Neural cell (in vitro differentiated cells): Measurements from ENCODE around the gene KCTD15. TPM values are rescaled to one million over a fixed set of nuclear protein-coding genes. Genes with fewer than 3 reads are reported as not detected.

ENCODE experiments used
- H2AFZ ChIP-seq: fragments of 200-600, 300-800 bp; sonication (generic), shearing (Covaris generic); 2 replicates; pipeline ENCODE4 v1.6.0; 2014; ENCODE audit warnings: low read depth, mild to moderate bottlenecking, antibody characterized with exemption, low read length, moderate library complexity
- H3F3A ChIP-seq: fragments of 200-600 bp; shearing (Covaris generic); 2 replicates; pipeline ENCODE4 v1.6.1; 2016; ENCODE audit warnings: mild to moderate bottlenecking, moderate library complexity, mixed read lengths, antibody characterized with exemption, low read length; ENCODE audit not compliant: insufficient read depth, poor library complexity, severe bottlenecking
- H3K27ac ChIP-seq: fragments of 200-600, 300-800 bp; sonication (generic), shearing (Covaris generic); 2 replicates; pipeline ENCODE4 v1.5.1; 2014; ENCODE audit warnings: mild to moderate bottlenecking, low read length, moderate library complexity
- H3K27me3 ChIP-seq: fragments of 300-800, 200-600 bp; sonication (generic), shearing (Covaris generic); 2 replicates; pipeline ENCODE4 v1.6.0; 2014; ENCODE audit warnings: mild to moderate bottlenecking, low read depth, low read length, moderate library complexity; ENCODE audit not compliant: insufficient read depth
- H3K36me3 ChIP-seq: fragments of 300-800, 200-600 bp; sonication (generic), shearing (Covaris generic); 2 replicates; pipeline ENCODE4 v1.5.1; 2014; ENCODE audit warnings: mild to moderate bottlenecking, antibody characterized with exemption, low read length, moderate library complexity; ENCODE audit not compliant: insufficient read depth
- H3K4me2 ChIP-seq: fragments of 300-800, 200-600 bp; sonication (generic), shearing (Covaris generic); 2 replicates; pipeline ENCODE4 v1.6.0; 2014; ENCODE audit warnings: mild to moderate bottlenecking, low read length
- H3K4me3 ChIP-seq: fragments of 300-800, 200-600 bp; sonication (generic), shearing (Covaris generic); 2 replicates; pipeline ENCODE4 v1.5.1; 2014; ENCODE audit warnings: mild to moderate bottlenecking, low read length, moderate library complexity
- H3K79me2 ChIP-seq: fragments of 200-600 bp; shearing (Covaris generic); replicated peaks from 2 replicates; pipeline ENCODE4 v1.6.0; 2014; ENCODE audit warnings: mild to moderate bottlenecking, low read length, moderate library complexity; ENCODE audit not compliant: insufficient read depth
- H3K9ac ChIP-seq: fragments of 300-800, 200-600 bp; sonication (generic), shearing (Covaris generic); 2 replicates; pipeline ENCODE4 v1.6.1; 2016; ENCODE audit warnings: mild to moderate bottlenecking, low read length, mixed read lengths
- H3K9me2 ChIP-seq: fragments of 200-600 bp; shearing (Covaris generic); 2 replicates; pipeline ENCODE4 v1.6.1; 2016; ENCODE audit warnings: mild to moderate bottlenecking, low read length, mixed read lengths; ENCODE audit not compliant: insufficient read depth
- H3K9me3 ChIP-seq: fragments of 200-600, 300-800 bp; sonication (generic), shearing (Covaris generic); 2 replicates; pipeline ENCODE4 v1.6.1; 2016; ENCODE audit warnings: mild to moderate bottlenecking, mixed run types, low read length, moderate library complexity, mixed read lengths
- H4K20me1 ChIP-seq: fragments of 200-600 bp; shearing (Covaris generic); 2 replicates; pipeline ENCODE4 v1.6.1; 2016; ENCODE audit warnings: mild to moderate bottlenecking, mixed run types; ENCODE audit not compliant: insufficient read depth
- EP300 ChIP-seq: fragments of 450-650 bp; conservative IDR thresholded peaks from 2 replicates; pipeline ENCODE4 v1.6.1; 2014; ENCODE audit warnings: antibody characterized with exemption, mild to moderate bottlenecking, moderate library complexity; ENCODE audit not compliant: poor library complexity, severe bottlenecking
- EZH2 ChIP-seq: fragments of 200-600, 300-800 bp; shearing (Covaris generic), sonication (generic); IDR thresholded peaks from 2 replicates; pipeline ENCODE4 v1.6.1; 2014; ENCODE audit warnings: antibody characterized with exemption, low read length, borderline replicate concordance, mild to moderate bottlenecking; ENCODE audit not compliant: insufficient read depth, poor library complexity, severe bottlenecking
- MXI1 ChIP-seq: fragments of 450-650 bp; conservative IDR thresholded peaks from 2 replicates; pipeline ENCODE4 v1.6.1; 2014; ENCODE audit warnings: antibody characterized with exemption, mild to moderate bottlenecking; ENCODE audit not compliant: poor library complexity, severe bottlenecking
- POLR2AphosphoS5 ChIP-seq: IDR thresholded peaks from 2 replicates; pipeline ENCODE4 v1.6.1; 2012
- RAD21 ChIP-seq: fragments of 450-650 bp; conservative IDR thresholded peaks from 2 replicates; pipeline ENCODE4 v1.6.1; 2014; ENCODE audit warnings: antibody characterized with exemption, mild to moderate bottlenecking, moderate library complexity
- REST ChIP-seq: IDR thresholded peaks from 2 replicates; pipeline ENCODE4 v1.6.1; 2012; ENCODE audit warnings: borderline replicate concordance
- SMC3 ChIP-seq: fragments of 450-650 bp; conservative IDR thresholded peaks from 2 replicates; pipeline ENCODE4 v1.6.1; 2014; ENCODE audit warnings: antibody characterized with exemption, mild to moderate bottlenecking, moderate library complexity; ENCODE audit not compliant: poor library complexity
- TAF1 ChIP-seq: IDR thresholded peaks from 2 replicates; pipeline ENCODE4 v1.6.1; 2012; ENCODE audit warnings: low read depth
- polyA plus RNA-seq: library from polyadenylated mRNA; depleted of rRNA; stranded (reverse); fragments of >200 nt; gene quantifications from 2 replicates; pipeline ENCODE4 v1.2.3, GENCODE V29; 2014
- TF ChIP-seq, protein P1 (sequence below): fragments of 450-650 bp; IDR thresholded peaks from 2 replicates; pipeline ENCODE4 v1.5.1; 2014; ENCODE audit warnings: antibody characterized with exemption, mild to moderate bottlenecking, moderate library complexity; ENCODE audit not compliant: poor library complexity, severe bottlenecking

Gene KCTD15
- polyA plus RNA-seq, 1 donor from 2014 or later, result 67.9 TPM

- H3F3A ChIP-seq, result no peaks in the 10 kb centered on the region
- H3K4me2 ChIP-seq, result peak overlapping the region; percentile 62
- no peak overlapping the region for H2AFZ ChIP-seq
- H3K79me2 ChIP-seq, result no peaks in the 10 kb centered on the region
- no peaks in the 10 kb centered on the region for H3K9me3 ChIP-seq
- peak overlapping the region; percentile 89 for H3K4me3 ChIP-seq
- no peaks in the 10 kb centered on the region for H3K9me2 ChIP-seq
- peak overlapping the region; percentile 45 for H3K9ac ChIP-seq
- H3K36me3 ChIP-seq, result no peaks in the 10 kb centered on the region
- H4K20me1 ChIP-seq, result no peaks in the 10 kb centered on the region
- no peak for TF ChIP-seq REST
- no peak for TF ChIP-seq EZH2
- no peak for TF ChIP-seq RAD21
- TF ChIP-seq, protein P1, sequence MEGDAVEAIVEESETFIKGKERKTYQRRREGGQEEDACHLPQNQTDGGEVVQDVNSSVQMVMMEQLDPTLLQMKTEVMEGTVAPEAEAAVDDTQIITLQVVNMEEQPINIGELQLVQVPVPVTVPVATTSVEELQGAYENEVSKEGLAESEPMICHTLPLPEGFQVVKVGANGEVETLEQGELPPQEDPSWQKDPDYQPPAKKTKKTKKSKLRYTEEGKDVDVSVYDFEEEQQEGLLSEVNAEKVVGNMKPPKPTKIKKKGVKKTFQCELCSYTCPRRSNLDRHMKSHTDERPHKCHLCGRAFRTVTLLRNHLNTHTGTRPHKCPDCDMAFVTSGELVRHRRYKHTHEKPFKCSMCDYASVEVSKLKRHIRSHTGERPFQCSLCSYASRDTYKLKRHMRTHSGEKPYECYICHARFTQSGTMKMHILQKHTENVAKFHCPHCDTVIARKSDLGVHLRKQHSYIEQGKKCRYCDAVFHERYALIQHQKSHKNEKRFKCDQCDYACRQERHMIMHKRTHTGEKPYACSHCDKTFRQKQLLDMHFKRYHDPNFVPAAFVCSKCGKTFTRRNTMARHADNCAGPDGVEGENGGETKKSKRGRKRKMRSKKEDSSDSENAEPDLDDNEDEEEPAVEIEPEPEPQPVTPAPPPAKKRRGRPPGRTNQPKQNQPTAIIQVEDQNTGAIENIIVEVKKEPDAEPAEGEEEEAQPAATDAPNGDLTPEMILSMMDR, result no peak
- no peak for TF ChIP-seq MXI1
- no peak for TF ChIP-seq POLR2AphosphoS5
- TF ChIP-seq EP300, result no peak
- no peak for TF ChIP-seq SMC3
- no peak for TF ChIP-seq TAF1
- H3K27me3 ChIP-seq, result no peaks in the 10 kb centered on the region
- no peak overlapping the region for H3K27ac ChIP-seq
These were observed 2.0 kb downstream of the KCTD15 start for GRCh38 chr19:33798681-33799111.

DNA sequence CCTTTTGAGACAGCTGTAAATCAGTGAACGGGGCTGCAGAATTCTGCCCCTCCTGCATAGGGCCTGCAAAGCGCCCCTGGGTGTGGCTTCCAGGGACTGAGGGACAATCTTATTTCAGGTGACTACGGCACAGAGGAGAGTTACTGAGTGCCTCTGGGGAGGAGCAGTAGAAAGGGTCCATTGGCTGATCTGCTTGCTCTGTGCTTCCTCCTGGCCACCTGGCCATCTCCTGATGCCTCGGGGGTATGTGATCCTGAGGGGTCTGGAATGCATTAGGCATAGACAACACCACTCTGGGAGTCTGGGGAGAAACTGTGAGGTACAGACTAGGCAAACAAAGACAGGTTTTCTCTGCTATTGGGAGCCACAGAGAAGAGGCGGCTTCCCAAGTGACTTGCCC lies 2.8 kb downstream of the KCTD15 start:
- no peaks in the 10 kb centered on the region for H3F3A ChIP-seq
- H3K4me3 ChIP-seq, result no peak overlapping the region
- H3K4me2 ChIP-seq, result no peak overlapping the region
- H4K20me1 ChIP-seq, result no peaks in the 10 kb centered on the region
- H3K9me3 ChIP-seq, result no peaks in the 10 kb centered on the region
- H2AFZ ChIP-seq, result no peak overlapping the region
- no peaks in the 10 kb centered on the region for H3K79me2 ChIP-seq
- no peaks in the 10 kb centered on the region for H3K27me3 ChIP-seq
- no peak for TF ChIP-seq TAF1
- no peak for TF ChIP-seq MXI1
- no peak for TF ChIP-seq RAD21
- no peak for TF ChIP-seq EZH2
- no peak for TF ChIP-seq SMC3
- TF ChIP-seq, protein P1, result no peak
- no peak for TF ChIP-seq EP300
- no peak for TF ChIP-seq REST
- no peak for TF ChIP-seq POLR2AphosphoS5
- no peak overlapping the region for H3K9ac ChIP-seq
- no peaks in the 10 kb centered on the region for H3K9me2 ChIP-seq
- H3K27ac ChIP-seq, result no peak overlapping the region
- H3K36me3 ChIP-seq, result no peaks in the 10 kb centered on the region
